T-cell (primary cell): ENCODE data around the gene DCTN1. TPM values are rescaled to one million over a fixed set of nuclear protein-coding genes. Genes with fewer than 3 reads are reported as not detected.

Source experiments
- ATAC-seq, 4 experiments: fragments of 200-7000 bp in 3 of 4; fragments of 150-1000 bp in 1 of 4; cut with Tn5 transposase; replicated peaks in 1 of 4; 1 replicate in 3 of 4; 2 replicates in 1 of 4; pipeline ENCODE4 v1.10.0; 2021; ENCODE audit warnings: moderate library complexity in 3 of 4, mild to moderate bottlenecking in 2 of 4, moderate number of reproducible peaks in 1 of 4
- CTCF ChIA-PET, 2 donors: fragments of 300-600 bp; sonication (Branson Sonifier 250); formaldehyde crosslinking; loops; one replicate each; lab custom pipeline; 2022; ENCODE audit warnings: antibody characterized with exemption in 2 of 2; lab: Charles Lee
- POLR2A ChIA-PET, 2 donors: fragments of 300-600 bp; sonication (Branson Sonifier 250); formaldehyde crosslinking; loops; one replicate each; lab custom pipeline; 2022; ENCODE audit warnings: antibody characterized with exemption in 2 of 2; lab: Charles Lee
- DNase-seq, 35 experiments: peaks; one replicate each; pipeline versions ENCODE4 v3.0.0 to v3.0.0-alpha.2; 2013 to 2023
- H3K27ac ChIP-seq: one replicate; pipeline ENCODE4 v1.5.1; 2013; ENCODE audit warnings: low read length
- H3K27me3 ChIP-seq, 2 experiments: replicated peaks in 1 of 2; 1 replicate in 1 of 2; 2 replicates in 1 of 2; pipeline versions ENCODE4 v1.6.1 to v1.7.0; 2013; ENCODE audit warnings: low read length in 1 of 2, mixed read lengths in 1 of 2; ENCODE audit not compliant: control insufficient read depth in 2 of 2, insufficient read depth in 2 of 2; ENCODE audit errors: extremely low read depth in 1 of 2
- H3K36me3 ChIP-seq, 2 donors: 1 replicate in 1 of 2; 2 replicates in 1 of 2; pipeline versions ENCODE4 v1.6.1 to v1.7.0; 2013; ENCODE audit warnings: low read length in 1 of 2; ENCODE audit not compliant: control insufficient read depth in 2 of 2, insufficient read depth in 1 of 2; ENCODE audit errors: extremely low read depth in 1 of 2
- H3K4me1 ChIP-seq, 2 experiments: 1 replicate in 1 of 2; 2 replicates in 1 of 2; pipeline versions ENCODE4 v1.6.1 to v1.7.0; 2013; ENCODE audit warnings: low read length in 2 of 2, mixed read lengths in 1 of 2; ENCODE audit not compliant: insufficient read depth in 2 of 2, control insufficient read depth in 1 of 2; ENCODE audit errors: extremely low read depth in 1 of 2
- H3K4me3 ChIP-seq, 2 donors: 1 replicate in 1 of 2; 2 replicates in 1 of 2; pipeline versions ENCODE4 v1.5.1 to v1.7.0; 2013; ENCODE audit warnings: mild to moderate bottlenecking in 2 of 2, low read length in 1 of 2, moderate library complexity in 1 of 2; ENCODE audit not compliant: control insufficient read depth in 1 of 2; ENCODE audit errors: extremely low read depth in 1 of 2
- H3K9me3 ChIP-seq: 2 replicates; pipeline ENCODE4 v1.7.0; 2013
- H3K27ac Mint-ChIP-seq, 2 donors: one replicate each; pipeline ENCODE4 v1.8.0; 2020 to 2021; ENCODE audit warnings: mild to moderate bottlenecking in 2 of 2, mixed read lengths in 2 of 2
- H3K27me3 Mint-ChIP-seq, 2 donors: one replicate each; pipeline ENCODE4 v1.8.0; 2021 to 2022; ENCODE audit warnings: mixed read lengths in 2 of 2
- H3K36me3 Mint-ChIP-seq: one replicate; pipeline ENCODE4 v1.8.0; 2021; ENCODE audit warnings: mixed read lengths
- H3K4me1 Mint-ChIP-seq, 3 donors: one replicate each; pipeline ENCODE4 v1.8.0; 2020 to 2022; ENCODE audit warnings: mixed read lengths in 3 of 3, mild to moderate bottlenecking in 1 of 3
- H3K4me3 Mint-ChIP-seq, 3 donors: one replicate each; pipeline ENCODE4 v1.8.0; 2020 to 2022; ENCODE audit warnings: mild to moderate bottlenecking in 3 of 3, mixed read lengths in 3 of 3, moderate library complexity in 3 of 3
- H3K9me3 Mint-ChIP-seq, 3 donors: one replicate each; pipeline ENCODE4 v1.8.0; 2020 to 2022; ENCODE audit warnings: mixed read lengths in 3 of 3
- WGBS: methylation state at CpG from one replicate; pipeline ENCODE4 v1.1.5; 2013; ENCODE audit warnings: missing lambda C conversion rate; ENCODE audit not compliant: insufficient coverage; 5-methylcytosine and 5-hydroxymethylcytosine counted together
- total RNA-seq, 35 experiments: library from RNA in 6 of 35; stranded (reverse) in 6 of 35; fragments of 120-200 nt in 1 of 35; gene quantifications; one replicate each; pipeline versions ENCODE4 v1.2.1 to v1.2.4 and lab custom pipeline; 2013 to 2026

The DCTN1 gene
- total RNA-seq, 5 donors from 2014 or later (not counting 1 experiment from before 2014, with no cell fraction given): 81.9 to 124 (median 117) TPM

- ATAC-seq (no peak), DNase-seq (no peak)
- H3K4me1 Mint-ChIP-seq: no peaks in the 10 kb centered on the region
- CTCF ChIA-PET: interaction anchor here (0.7 to 0.9 kb wide), 2 partner anchors 9 to 30 kb away, joined by 3 to 5 read pairs; no protein-coding TSS in a partner anchor
- no peak overlapping the region for H3K4me3 Mint-ChIP-seq
- Histone ChIP-seq H3K4me3 (no peak overlapping the region), H3K27ac (no peak overlapping the region), H3K27me3 (no peaks in the 10 kb centered on the region), H3K9me3 (no peaks in the 10 kb centered on the region), H3K4me1 (no peaks in the 10 kb centered on the region), H3K36me3 (peaks cover 23 to 81% of the 10 kb centered on the region in 2 donors)
- POLR2A ChIA-PET: no interaction called here
- no peaks in the 10 kb centered on the region for H3K9me3 Mint-ChIP-seq
- no peak overlapping the region for H3K27ac Mint-ChIP-seq
- H3K27me3 Mint-ChIP-seq: no peaks in the 10 kb centered on the region
- WGBS: 96% methylated on average over 11 of the region's 11 CpGs
- H3K36me3 Mint-ChIP-seq: peaks cover 83% of the 10 kb centered on the region
These were observed 18.8 kb downstream of the DCTN1 start for GRCh38 chr2:74361327-74361726.

- no peaks in the 10 kb centered on the region for H3K4me1 Mint-ChIP-seq
- CTCF ChIA-PET: no interaction called here
- POLR2A ChIA-PET: no interaction called here
- Histone ChIP-seq H3K27me3 (no peaks in the 10 kb centered on the region), H3K27ac (no peak overlapping the region), H3K36me3 (peaks cover 10 to 44% of the 10 kb centered on the region in 2 donors), H3K4me1 (no peaks in the 10 kb centered on the region), H3K4me3 (no peak overlapping the region), H3K9me3 (no peaks in the 10 kb centered on the region)
- DNase-seq (no peak), ATAC-seq (no peak)
- no peaks in the 10 kb centered on the region for H3K9me3 Mint-ChIP-seq
- no peak overlapping the region for H3K27ac Mint-ChIP-seq
- H3K4me3 Mint-ChIP-seq: no peak overlapping the region
- peaks cover 57% of the 10 kb centered on the region for H3K36me3 Mint-ChIP-seq
- no peaks in the 10 kb centered on the region for H3K27me3 Mint-ChIP-seq
These were observed 22.5 kb downstream of the DCTN1 start for GRCh38 chr2:74357627-74358026.

- H3K9me3 Mint-ChIP-seq: no peaks in the 10 kb centered on the region
- POLR2A ChIA-PET: no interaction called here
- H3K4me3 Mint-ChIP-seq: no peak overlapping the region
- Histone ChIP-seq H3K36me3 (no peaks in the 10 kb centered on the region), H3K27me3 (no peaks in the 10 kb centered on the region), H3K4me1 (no peaks in the 10 kb centered on the region), H3K27ac (no peak overlapping the region), H3K4me3 (no peak overlapping the region), H3K9me3 (no peaks in the 10 kb centered on the region)
- H3K27me3 Mint-ChIP-seq: no peaks in the 10 kb centered on the region
- CTCF ChIA-PET: interaction anchor here in 1 of 2 donors (0.6 kb wide), 1 partner anchor 9 kb away, joined by 7 read pairs; no protein-coding TSS in a partner anchor
- no peak for ATAC-seq
- no peak overlapping the region for H3K27ac Mint-ChIP-seq
- peaks cover 13% of the 10 kb centered on the region for H3K36me3 Mint-ChIP-seq
- no peak for DNase-seq
- 90% methylated on average over 3 of the region's 4 CpGs for WGBS
- no peaks in the 10 kb centered on the region for H3K4me1 Mint-ChIP-seq
These were observed 30.2 kb downstream of the DCTN1 start for GRCh38 chr2:74349889-74350288.

DNA sequence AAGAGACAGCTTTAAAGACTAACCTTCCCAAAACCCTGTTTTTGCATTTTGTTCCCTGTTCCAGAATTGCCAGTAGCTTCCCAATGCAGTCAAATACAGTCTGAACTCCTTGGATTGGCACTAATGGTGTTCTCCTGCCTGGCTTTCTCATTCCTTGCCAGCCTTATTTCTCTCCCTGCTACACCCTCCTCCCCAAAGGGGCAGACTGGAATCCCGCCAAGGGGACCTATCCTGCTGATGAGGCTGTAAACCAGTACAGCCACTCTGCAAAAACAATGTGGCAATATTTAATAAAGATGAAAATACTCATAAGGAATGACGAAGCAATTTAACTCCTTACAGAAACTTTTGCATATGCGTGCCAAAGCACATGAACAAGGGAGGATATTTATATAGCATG lies 32.4 kb downstream of the DCTN1 start:
- Histone ChIP-seq H3K27ac (no peak overlapping the region), H3K36me3 (no peaks in the 10 kb centered on the region), H3K9me3 (no peaks in the 10 kb centered on the region), H3K4me1 (no peaks in the 10 kb centered on the region), H3K27me3 (no peaks in the 10 kb centered on the region), H3K4me3 (no peak overlapping the region)
- H3K27ac Mint-ChIP-seq: no peak overlapping the region
- no peaks in the 10 kb centered on the region for H3K9me3 Mint-ChIP-seq
- H3K4me3 Mint-ChIP-seq: no peak overlapping the region
- CTCF ChIA-PET: no interaction called here
- peaks cover 23% of the 10 kb centered on the region for H3K36me3 Mint-ChIP-seq
- no peaks in the 10 kb centered on the region for H3K27me3 Mint-ChIP-seq
- POLR2A ChIA-PET: no interaction called here
- ATAC-seq: no peak
- H3K4me1 Mint-ChIP-seq: no peaks in the 10 kb centered on the region
- no peak for DNase-seq
- WGBS: no CpG with 5 or more reads among the region's 3 CpGs

DNA sequence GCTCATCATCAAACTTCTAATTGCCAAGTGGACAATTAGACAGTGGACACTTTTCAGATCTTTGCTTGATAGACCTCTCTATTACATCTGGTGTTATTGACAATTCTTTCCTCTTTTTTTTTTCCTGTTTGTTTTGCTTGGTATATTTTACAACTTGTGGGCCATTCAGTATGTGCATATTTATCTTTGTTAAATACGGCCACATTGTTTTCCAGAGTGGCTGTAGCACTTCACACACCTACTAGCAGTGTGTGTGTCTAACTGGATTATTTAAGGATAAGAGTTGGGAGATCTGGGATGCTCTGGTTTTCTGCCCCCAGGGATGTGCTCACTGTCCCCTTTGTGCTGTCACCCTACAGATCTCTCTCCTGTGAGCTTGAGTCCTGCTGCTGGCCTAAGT lies 32.8 kb downstream of the DCTN1 start:
- H3K36me3 Mint-ChIP-seq: peaks cover 24% of the 10 kb centered on the region
- Histone ChIP-seq H3K27ac (no peak overlapping the region), H3K4me1 (no peaks in the 10 kb centered on the region), H3K36me3 (no peaks in the 10 kb centered on the region), H3K27me3 (no peaks in the 10 kb centered on the region), H3K4me3 (no peak overlapping the region), H3K9me3 (no peaks in the 10 kb centered on the region)
- no peak overlapping the region for H3K27ac Mint-ChIP-seq
- no peaks in the 10 kb centered on the region for H3K9me3 Mint-ChIP-seq
- no peak overlapping the region for H3K4me3 Mint-ChIP-seq
- ChIA-PET POLR2A (no interaction called here), CTCF (no interaction called here)
- H3K27me3 Mint-ChIP-seq: no peaks in the 10 kb centered on the region
- ATAC-seq (no peak), DNase-seq (no peak)
- no peaks in the 10 kb centered on the region for H3K4me1 Mint-ChIP-seq
- no CpG with 5 or more reads among the region's 1 CpG for WGBS

GRCh38 chr2:74345272-74345943 lies 34.7 kb downstream of the DCTN1 start:
- DNase-seq: no peak
- 72% methylated on average over 3 of the region's 8 CpGs for WGBS
- H3K4me3 Mint-ChIP-seq: no peak overlapping the region
- CTCF ChIA-PET: interaction anchor here in 1 of 2 donors (3.0 kb wide), 1 partner anchor 10 kb away, joined by 13 read pairs; no protein-coding TSS in a partner anchor
- ATAC-seq: no peak
- H3K27ac Mint-ChIP-seq: no peak overlapping the region
- H3K9me3 Mint-ChIP-seq: no peaks in the 10 kb centered on the region
- Histone ChIP-seq H3K27ac (no peak overlapping the region), H3K4me3 (no peak overlapping the region), H3K27me3 (no peaks in the 10 kb centered on the region), H3K36me3 (no peaks in the 10 kb centered on the region), H3K9me3 (no peaks in the 10 kb centered on the region), H3K4me1 (no peaks in the 10 kb centered on the region)
- POLR2A ChIA-PET: interaction anchor here in 1 of 2 donors (0.5 kb wide), 1 partner anchor 495 kb away, joined by 4 read pairs; no protein-coding TSS in a partner anchor
- H3K4me1 Mint-ChIP-seq: no peaks in the 10 kb centered on the region
- peaks cover 35% of the 10 kb centered on the region for H3K36me3 Mint-ChIP-seq
- H3K27me3 Mint-ChIP-seq: no peaks in the 10 kb centered on the region
